GM12873 (cell line): ENCODE measurements around the gene SBNO1.

Experiments used
- TF ChIP-seq, protein P1 (sequence below): IDR thresholded peaks from 2 replicates; pipeline ENCODE4 v1.5.1; 2012; ENCODE audit warnings: low read depth, mild to moderate bottlenecking, moderate library complexity, low read length, control low read depth; ENCODE audit not compliant: insufficient read depth; ENCODE audit errors: missing control alignments

Gene SBNO1

DNA sequence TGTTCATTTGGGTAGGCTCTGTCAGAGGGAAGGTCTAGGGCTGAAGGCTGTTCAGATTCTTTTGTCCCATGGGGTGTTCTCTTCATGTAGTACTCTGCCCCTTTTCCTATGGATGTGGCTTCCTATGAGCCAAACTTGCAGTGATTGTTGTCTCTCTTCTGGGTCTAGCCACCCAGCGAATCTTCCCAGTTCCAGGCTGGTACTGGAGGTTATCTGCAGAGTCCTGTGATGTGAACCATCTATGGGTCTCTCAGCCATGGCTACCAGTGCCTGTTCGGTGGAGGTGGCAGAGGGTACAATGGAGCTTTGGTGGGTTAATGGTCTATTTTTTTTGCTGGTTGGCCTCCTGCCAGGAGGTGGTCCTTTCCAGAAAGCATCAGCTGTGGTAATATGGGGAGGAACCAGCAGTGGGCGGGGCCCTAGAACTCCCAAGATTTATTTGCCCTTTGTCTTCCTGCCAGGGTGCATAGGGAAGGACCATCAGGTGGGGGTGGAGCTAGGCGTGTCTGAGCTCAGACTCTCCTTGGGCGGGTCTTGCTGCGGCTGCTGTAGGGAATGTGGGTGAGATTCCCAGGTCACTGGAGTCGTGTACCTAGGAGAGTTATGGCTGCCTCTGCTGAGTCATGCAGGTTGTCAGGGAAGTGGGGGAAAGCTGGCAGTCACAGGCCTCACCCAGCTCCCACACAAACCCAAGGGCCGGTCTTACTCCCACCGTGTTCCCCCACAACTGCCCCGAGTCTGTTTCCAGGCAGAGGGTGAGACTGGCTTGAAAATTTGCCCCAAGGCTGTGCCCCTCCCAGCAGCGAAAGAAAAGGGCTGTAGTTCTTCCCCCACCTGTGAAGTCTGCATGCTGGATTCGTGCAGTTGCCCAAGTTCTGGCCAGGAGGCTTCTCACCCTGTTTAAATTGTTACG, 113.9 kb downstream of the SBNO1 start:
- TF ChIP-seq, protein P1, sequence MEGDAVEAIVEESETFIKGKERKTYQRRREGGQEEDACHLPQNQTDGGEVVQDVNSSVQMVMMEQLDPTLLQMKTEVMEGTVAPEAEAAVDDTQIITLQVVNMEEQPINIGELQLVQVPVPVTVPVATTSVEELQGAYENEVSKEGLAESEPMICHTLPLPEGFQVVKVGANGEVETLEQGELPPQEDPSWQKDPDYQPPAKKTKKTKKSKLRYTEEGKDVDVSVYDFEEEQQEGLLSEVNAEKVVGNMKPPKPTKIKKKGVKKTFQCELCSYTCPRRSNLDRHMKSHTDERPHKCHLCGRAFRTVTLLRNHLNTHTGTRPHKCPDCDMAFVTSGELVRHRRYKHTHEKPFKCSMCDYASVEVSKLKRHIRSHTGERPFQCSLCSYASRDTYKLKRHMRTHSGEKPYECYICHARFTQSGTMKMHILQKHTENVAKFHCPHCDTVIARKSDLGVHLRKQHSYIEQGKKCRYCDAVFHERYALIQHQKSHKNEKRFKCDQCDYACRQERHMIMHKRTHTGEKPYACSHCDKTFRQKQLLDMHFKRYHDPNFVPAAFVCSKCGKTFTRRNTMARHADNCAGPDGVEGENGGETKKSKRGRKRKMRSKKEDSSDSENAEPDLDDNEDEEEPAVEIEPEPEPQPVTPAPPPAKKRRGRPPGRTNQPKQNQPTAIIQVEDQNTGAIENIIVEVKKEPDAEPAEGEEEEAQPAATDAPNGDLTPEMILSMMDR, result no peak

DNA sequence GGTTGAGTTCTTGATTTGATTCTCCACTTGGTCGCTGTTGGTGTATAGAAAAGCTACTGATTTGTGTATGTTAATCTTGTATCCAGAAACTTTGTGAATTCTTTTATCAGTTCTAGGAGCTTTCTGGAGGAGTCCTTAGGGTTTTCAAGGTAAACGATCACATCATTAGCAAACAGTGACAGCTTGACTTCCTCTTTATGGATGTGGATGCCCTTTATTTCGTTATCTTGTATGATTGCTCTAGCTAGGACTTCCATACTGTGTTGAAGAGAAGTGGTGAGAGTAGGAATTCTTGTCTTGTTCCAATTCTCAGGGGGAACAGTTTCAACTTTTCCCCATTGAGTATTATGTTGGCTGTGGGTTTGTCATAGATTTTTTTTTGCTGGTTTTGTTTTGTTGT, 119.0 kb downstream of the SBNO1 start:
- TF ChIP-seq, protein P1, result no peak

DNA sequence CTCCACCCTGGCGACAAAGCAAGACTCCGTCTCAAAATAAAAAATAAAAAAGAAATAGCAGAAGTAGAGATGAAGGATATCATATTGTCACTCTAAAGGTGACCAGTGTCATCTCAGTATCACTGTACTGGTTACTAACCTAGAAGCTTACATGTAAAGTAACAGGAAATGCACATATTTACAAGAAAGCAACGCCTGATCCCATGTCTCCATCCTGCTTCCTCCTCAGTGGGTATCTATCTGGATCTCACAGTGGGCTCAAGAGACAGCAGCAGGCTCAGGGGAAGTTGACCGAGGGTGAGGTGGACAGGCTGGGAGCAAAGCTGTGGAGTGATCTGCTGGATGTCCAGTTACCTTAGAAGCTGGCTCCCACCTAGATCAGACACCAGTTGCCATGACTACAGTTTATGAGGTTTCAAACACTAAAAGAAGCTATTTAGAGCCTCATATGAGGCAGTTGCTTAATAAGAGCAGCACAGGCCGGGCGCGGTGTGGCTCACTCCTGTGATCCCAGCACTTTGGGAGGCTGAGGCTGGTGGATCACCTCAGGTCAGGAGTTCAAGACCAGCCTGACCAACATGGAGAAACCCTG, 120.9 kb downstream of the SBNO1 start:
- TF ChIP-seq, protein P1, result no peak

DNA sequence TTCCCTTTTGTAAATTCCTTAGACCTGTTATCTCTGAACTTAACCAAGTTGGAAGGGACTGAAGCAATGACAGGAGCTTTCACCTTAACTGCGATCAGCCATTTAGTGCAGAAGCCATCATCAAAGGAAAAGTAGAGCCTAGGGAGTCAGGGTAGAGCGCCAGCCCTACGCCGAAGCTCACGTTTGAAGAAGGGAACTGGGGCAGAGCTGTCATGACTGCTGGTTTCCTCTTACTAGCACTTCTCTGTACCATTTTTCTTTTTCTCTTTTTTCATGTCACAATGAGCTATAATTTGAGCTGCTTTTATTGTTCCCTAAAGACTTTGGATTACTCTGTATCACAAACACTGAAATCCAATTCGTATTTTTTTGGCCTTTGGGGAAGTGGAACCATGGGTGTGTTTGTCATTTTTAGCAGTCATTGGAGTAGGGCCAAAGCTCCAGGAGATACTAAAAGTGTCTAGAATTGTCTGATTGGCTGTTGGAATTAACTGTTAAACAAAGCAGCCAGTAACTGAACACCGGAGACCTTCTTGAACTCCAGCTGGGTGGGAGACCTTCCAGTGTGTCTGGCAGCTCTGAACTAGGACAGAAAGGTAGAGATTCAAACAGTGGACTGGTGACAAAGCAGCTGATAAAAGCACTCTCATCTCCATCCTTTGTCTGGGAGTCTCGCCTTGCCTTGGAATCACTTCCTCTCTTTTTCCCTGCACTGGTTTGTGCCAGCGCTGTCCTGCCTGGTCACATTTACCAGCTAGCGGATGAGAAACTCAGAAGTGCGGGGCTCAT, 122.3 kb downstream of the SBNO1 start:
- TF ChIP-seq, protein P1, result no peak
